Activated CD4-positive, alpha-beta T cell treated with anti-CD3 and anti-CD28 coated beads for 36 hours (primary cell): ENCODE data around the gene HOXD10. TPM values are rescaled to one million over a fixed set of nuclear protein-coding genes. Genes with fewer than 3 reads are reported as not detected.

Source experiments
- ATAC-seq: fragments of 200-7000 bp; cut with Tn5 transposase; one replicate; pipeline ENCODE4 v1.10.0; 2021; ENCODE audit warnings: mild to moderate bottlenecking, moderate library complexity
- CTCF ChIA-PET: fragments of 350-600 bp; sonication (Branson Sonifier 250); formaldehyde crosslinking; loops from one replicate; lab custom pipeline; 2021; ENCODE audit warnings: antibody characterized with exemption; lab: Charles Lee
- POLR2A ChIA-PET: fragments of 350-600 bp; sonication (Branson Sonifier 250); formaldehyde crosslinking; loops from one replicate; lab custom pipeline; 2021; ENCODE audit warnings: antibody characterized with exemption, inconsistent platforms; lab: Charles Lee
- DNase-seq: peaks from one replicate; pipeline ENCODE4 v3.0.0-alpha.2; 2020
- H3K27ac Mint-ChIP-seq: one replicate; pipeline ENCODE4 v1.8.0; 2021; ENCODE audit warnings: mixed read lengths
- H3K27me3 Mint-ChIP-seq: one replicate; pipeline ENCODE4 v1.8.0; 2021; ENCODE audit warnings: mixed read lengths
- H3K36me3 Mint-ChIP-seq: one replicate; pipeline ENCODE4 v1.8.0; 2021; ENCODE audit warnings: low read depth, mixed read lengths
- H3K4me1 Mint-ChIP-seq: one replicate; pipeline ENCODE4 v1.8.0; 2021; ENCODE audit warnings: mixed read lengths
- H3K4me3 Mint-ChIP-seq: one replicate; pipeline ENCODE4 v1.8.0; 2021; ENCODE audit warnings: mild to moderate bottlenecking, moderate library complexity, mixed read lengths
- H3K9me3 Mint-ChIP-seq: one replicate; pipeline ENCODE4 v1.8.0; 2021; ENCODE audit warnings: low read depth, mixed read lengths
- intact Hi-C, 2 experiments: fragments of 100-400 bp; cut with DNase I in 1 of 2; cut with micrococcal nuclease in 1 of 2; formaldehyde crosslinking; loops; one replicate each; pipeline versions ENCODE4 v1.14.2 to v1.15.1; 2022 to 2024; cut with DNase I, micrococcal nuclease
- total RNA-seq, 2 experiments: library from RNA; stranded (reverse); gene quantifications; one replicate each; pipeline ENCODE4 v1.2.3, GENCODE V29; 2021

The HOXD10 gene
- total RNA-seq, 2 experiments from 2014 or later: not detected

DNA sequence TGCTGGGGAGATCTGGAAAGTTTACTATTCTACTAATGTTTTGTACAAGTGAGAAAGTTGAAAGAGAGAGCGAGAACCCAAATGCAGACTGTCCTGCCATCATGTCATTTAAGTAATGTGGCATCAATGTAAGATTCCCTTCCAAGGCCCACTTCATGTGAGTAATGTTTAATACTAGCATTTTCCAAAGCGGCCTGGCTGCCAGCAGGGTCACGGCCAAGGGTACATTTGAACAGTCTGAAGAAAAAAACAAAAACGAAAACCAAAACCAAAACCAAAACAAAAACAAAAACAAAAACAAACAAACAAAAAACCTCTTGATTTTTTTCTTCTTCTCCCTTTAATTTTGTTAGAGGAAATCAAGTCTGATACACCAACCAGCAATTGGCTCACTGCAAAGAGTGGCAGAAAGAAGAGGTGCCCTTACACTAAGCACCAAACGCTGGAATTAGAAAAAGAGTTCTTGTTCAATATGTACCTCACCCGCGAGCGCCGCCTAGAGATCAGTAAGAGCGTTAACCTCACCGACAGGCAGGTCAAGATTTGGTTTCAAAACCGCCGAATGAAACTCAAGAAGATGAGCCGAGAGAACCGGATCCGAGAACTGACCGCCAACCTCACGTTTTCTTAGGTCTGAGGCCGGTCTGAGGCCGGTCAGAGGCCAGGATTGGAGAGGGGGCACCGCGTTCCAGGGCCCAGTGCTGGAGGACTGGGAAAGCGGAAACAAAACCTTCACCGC is 2.2 kb downstream of the HOXD10 start:
- peaks cover 65% of the 10 kb centered on the region for H3K27me3 Mint-ChIP-seq
- intact Hi-C loops: no loop called here
- H3K36me3 Mint-ChIP-seq: no peaks in the 10 kb centered on the region
- peak; percentile 62 for DNase-seq
- ATAC-seq: no peak
- H3K4me1 Mint-ChIP-seq: peaks cover 5% of the 10 kb centered on the region
- ChIA-PET CTCF (interaction anchor here (0.7 to 1.4 kb wide), 2 partner anchors 8 to 22 kb away, joined by 3 to 4 read pairs; no protein-coding TSS in a partner anchor), POLR2A (interaction anchor here (0.7 kb wide), 1 partner anchor 27 kb away, joined by 4 read pairs; no protein-coding TSS in a partner anchor)
- H3K27ac Mint-ChIP-seq: no peak overlapping the region
- H3K9me3 Mint-ChIP-seq: peaks cover 4% of the 10 kb centered on the region
- H3K4me3 Mint-ChIP-seq: no peak overlapping the region

GRCh38 chr2:176120364-176121189 is 4.0 kb downstream of the HOXD10 start:
- ChIA-PET POLR2A (no interaction called here), CTCF (interaction anchor here (0.6 to 2.8 kb wide), 11 partner anchors 9 to 1097 kb away, joined by 3 to 12 read pairs (median 3); no protein-coding TSS in a partner anchor)
- peaks cover 71% of the 10 kb centered on the region for H3K27me3 Mint-ChIP-seq
- intact Hi-C loops: loop anchor here (5.0 to 10.0 kb wide), 2 partner anchors 38 to 1786 kb away; partner anchors contain the start of genes EVX2 (in 1 of the 2) and SP9 (in 1 of the 2)
- no peak for DNase-seq
- peaks cover 7% of the 10 kb centered on the region for H3K4me1 Mint-ChIP-seq
- H3K36me3 Mint-ChIP-seq: no peaks in the 10 kb centered on the region
- no peak overlapping the region for H3K27ac Mint-ChIP-seq
- H3K4me3 Mint-ChIP-seq: no peak overlapping the region
- peaks cover 4% of the 10 kb centered on the region for H3K9me3 Mint-ChIP-seq
- no peak for ATAC-seq

DNA sequence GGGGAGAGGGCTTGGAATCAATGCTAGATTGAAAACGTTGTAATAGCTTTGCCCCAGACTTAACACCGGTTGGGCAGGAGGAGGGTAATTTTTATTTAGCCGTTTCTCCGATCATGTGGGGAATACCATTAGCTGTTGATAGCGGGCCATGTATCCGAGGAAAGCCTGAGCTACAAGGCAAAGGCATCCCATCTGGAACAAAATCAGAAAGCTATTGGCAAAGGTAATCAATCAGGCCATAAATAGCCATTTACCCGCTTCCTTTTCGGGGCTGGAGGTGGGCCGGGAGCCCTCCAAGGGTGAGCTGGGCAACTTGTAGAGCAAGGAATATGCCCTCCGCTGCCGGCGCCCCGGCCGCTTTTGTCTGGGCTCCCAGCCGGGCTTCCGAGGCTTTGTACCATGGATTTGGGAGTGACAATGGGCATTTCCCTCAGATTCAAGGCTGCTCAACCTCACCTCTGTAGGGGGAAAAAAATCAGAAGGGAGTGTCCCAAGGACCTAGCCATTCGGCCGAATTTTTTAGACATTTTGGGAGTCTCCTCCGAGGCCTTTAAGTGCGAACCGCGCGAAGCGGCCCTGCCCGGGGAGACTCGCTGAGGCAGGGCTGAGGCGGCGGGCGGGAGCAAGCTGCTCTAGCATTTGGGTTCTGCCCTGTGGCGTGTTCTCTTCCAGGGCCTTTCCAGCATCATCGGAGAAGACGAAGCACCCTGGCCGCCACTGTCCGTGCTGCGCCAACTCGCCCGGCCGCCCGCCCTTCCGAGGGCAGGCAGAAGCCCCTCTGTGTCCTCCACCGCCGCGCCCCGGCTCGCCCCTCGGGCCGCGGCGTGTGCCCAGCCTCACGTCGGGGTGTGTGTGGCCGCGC is 4.8 kb downstream of the HOXD10 start:
- H3K4me1 Mint-ChIP-seq: peaks cover 7% of the 10 kb centered on the region
- intact Hi-C loops: loop anchor here (2.0 to 10.0 kb wide), 4 partner anchors 15 to 1787 kb away; partner anchors contain the start of genes EVX2 (in 2 of the 2), HOXD11 (in 1 of the 2) and SP9 (in 1 of the 2)
- peaks cover 72% of the 10 kb centered on the region for H3K27me3 Mint-ChIP-seq
- no peak overlapping the region for H3K4me3 Mint-ChIP-seq
- no peak for DNase-seq
- no peak overlapping the region for H3K27ac Mint-ChIP-seq
- no peaks in the 10 kb centered on the region for H3K36me3 Mint-ChIP-seq
- ChIA-PET CTCF (interaction anchor here (0.6 to 2.8 kb wide), 12 partner anchors 8 to 1097 kb away, joined by 3 to 12 read pairs (median 3); no protein-coding TSS in a partner anchor), POLR2A (no interaction called here)
- H3K9me3 Mint-ChIP-seq: peaks cover 4% of the 10 kb centered on the region
- ATAC-seq: no peak

DNA sequence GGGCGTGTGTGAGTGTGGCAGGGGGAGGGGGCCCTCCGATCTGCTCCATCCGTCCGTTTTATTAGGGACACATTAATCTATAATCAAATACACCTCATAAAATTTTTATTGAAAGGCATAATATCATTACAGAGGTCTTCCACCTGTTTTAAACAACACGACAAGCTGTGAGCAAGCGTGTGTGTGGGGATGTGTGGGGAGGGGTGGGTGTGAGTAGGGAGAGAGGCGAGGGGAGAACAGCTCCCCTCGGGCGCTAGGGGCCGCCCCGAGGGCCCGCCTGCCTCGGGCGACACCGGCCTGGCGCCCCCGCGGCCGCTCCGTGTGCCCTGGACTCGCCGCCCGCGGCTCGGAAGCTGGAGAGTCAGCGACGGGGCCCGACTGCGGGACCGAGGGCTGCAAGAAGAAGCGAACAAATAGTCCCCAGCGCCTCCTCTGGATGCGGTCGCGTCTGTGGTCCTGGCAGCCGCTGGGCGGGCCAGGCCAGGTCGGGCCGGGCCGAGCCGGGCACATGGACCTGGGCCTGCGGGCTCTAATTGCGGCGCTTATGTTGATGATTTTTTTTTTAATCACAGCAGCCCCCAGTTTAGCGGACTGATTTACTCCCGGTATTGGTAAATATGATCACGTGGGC is 5.6 kb downstream of the HOXD10 start:
- peaks cover 3% of the 10 kb centered on the region for H3K9me3 Mint-ChIP-seq
- H3K27me3 Mint-ChIP-seq: peaks cover 70% of the 10 kb centered on the region
- peak overlapping the region; percentile 52 for H3K4me3 Mint-ChIP-seq
- ChIA-PET CTCF (interaction anchor here (0.7 to 2.8 kb wide), 7 partner anchors 9 to 530 kb away, joined by 3 to 12 read pairs (median 3); no protein-coding TSS in a partner anchor), POLR2A (interaction anchor here (0.7 kb wide), 1 partner anchor 49 kb away, joined by 3 read pairs; no protein-coding TSS in a partner anchor)
- DNase-seq (no peak), ATAC-seq (peak; percentile 26)
- peaks cover 7% of the 10 kb centered on the region for H3K4me1 Mint-ChIP-seq
- no peak overlapping the region for H3K27ac Mint-ChIP-seq
- no peaks in the 10 kb centered on the region for H3K36me3 Mint-ChIP-seq
- intact Hi-C loops: loop anchor here (2.0 to 10.0 kb wide), 4 partner anchors 15 to 1787 kb away; partner anchors contain the start of genes EVX2 (in 2 of the 2), HOXD11 (in 1 of the 2) and SP9 (in 1 of the 2)

GRCh38 chr2:176122683-176123410 is 6.3 kb downstream of the HOXD10 start, which contains the start of gene HOXD9:
HOXD9 (plus strand) TSS chr2:176122719; CDS start chr2:176122769, 50 bp downstream.
- Mint-ChIP-seq H3K9me3 (peaks cover 3% of the 10 kb centered on the region), H3K4me3 (peak within 1 kb of the TSS; percentile 52), H3K4me1 (peaks cover 13% of the 10 kb centered on the region), H3K36me3 (no peaks in the 10 kb centered on the region), H3K27ac (no peak within 1 kb of the TSS), H3K27me3 (peaks cover 72% of the 10 kb centered on the region)
- peak; percentile 64 for DNase-seq
- POLR2A ChIA-PET: interaction anchor here (0.7 kb wide), 1 partner anchor 49 kb away, joined by 3 read pairs; no protein-coding TSS in a partner anchor
- intact Hi-C loops: loop anchor here (2.0 to 10.0 kb wide), 4 partner anchors 16 to 1788 kb away; partner anchors contain the start of genes EVX2 (in 2 of the 2), HOXD11 (in 1 of the 2) and SP9 (in 1 of the 2)
- CTCF ChIA-PET: interaction anchor here (0.7 to 1.2 kb wide), 4 partner anchors 9 to 529 kb away, joined by 3 to 4 read pairs (median 3); no protein-coding TSS in a partner anchor
- ATAC-seq: peak; percentile 64

GRCh38 chr2:176123411-176124109 is 7.0 kb downstream of the HOXD10 start:
- Mint-ChIP-seq H3K36me3 (no peaks in the 10 kb centered on the region), H3K27ac (no peak overlapping the region), H3K9me3 (peaks cover 3% of the 10 kb centered on the region), H3K4me1 (peaks cover 20% of the 10 kb centered on the region), H3K4me3 (no peak overlapping the region), H3K27me3 (peaks cover 73% of the 10 kb centered on the region)
- ATAC-seq (no peak), DNase-seq (peak; percentile 9)
- POLR2A ChIA-PET: no interaction called here
- intact Hi-C loops: loop anchor here (2.0 to 10.0 kb wide), 4 partner anchors 17 to 1789 kb away; partner anchors contain the start of genes EVX2 (in 2 of the 2), HOXD11 (in 1 of the 2) and SP9 (in 1 of the 2)
- CTCF ChIA-PET: interaction anchor here (0.6 kb wide), 1 partner anchor 526 kb away, joined by 3 read pairs; no protein-coding TSS in a partner anchor

DNA sequence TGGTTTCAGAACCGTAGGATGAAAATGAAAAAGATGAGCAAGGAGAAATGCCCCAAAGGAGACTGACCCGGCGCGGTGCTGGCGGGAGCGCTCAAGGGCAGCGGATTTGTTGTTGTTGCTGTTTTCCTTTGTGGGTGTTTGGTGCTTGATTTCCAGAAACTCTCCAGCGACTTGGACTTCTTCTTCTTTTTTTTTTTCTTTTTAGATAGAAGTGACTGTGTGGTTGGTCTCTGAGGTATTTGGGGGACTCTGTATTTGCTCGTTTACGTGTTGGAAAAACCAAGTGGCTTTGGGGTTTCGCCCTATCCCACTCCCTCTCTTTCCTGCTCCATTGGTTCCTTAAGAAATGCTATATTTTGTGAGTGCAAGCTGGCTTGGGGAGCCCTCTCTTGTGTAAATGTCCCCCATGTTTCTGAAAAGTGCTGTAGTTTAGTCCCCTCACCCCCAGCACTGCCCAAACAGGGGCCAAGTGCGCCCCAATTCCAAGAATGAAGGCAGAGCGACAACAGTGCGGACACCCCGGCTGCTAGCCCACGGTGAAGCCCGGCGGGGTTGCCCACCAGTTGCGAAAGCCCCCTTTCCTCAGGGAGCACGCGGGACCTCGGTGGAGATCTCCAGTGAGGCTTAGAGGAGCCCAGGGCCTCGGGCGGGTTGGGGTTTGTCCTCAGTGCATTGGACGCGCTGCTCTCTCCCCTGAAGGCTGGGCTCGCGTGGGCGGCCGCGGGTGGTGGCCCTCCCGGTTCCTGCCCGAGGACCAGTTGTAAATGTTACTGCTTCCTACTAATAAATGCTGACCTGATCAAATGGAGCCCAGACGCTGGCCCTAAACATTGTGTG is 7.8 kb downstream of the HOXD10 start:
- Mint-ChIP-seq H3K9me3 (no peaks in the 10 kb centered on the region), H3K4me3 (no peak overlapping the region), H3K27me3 (peaks cover 72% of the 10 kb centered on the region), H3K27ac (no peak overlapping the region), H3K36me3 (no peaks in the 10 kb centered on the region), H3K4me1 (peaks cover 22% of the 10 kb centered on the region)
- ChIA-PET CTCF (interaction anchor here (0.6 kb wide), 1 partner anchor 526 kb away, joined by 3 read pairs; no protein-coding TSS in a partner anchor), POLR2A (no interaction called here)
- no peak for DNase-seq
- intact Hi-C loops: loop anchor here (5.0 to 10.0 kb wide), 2 partner anchors 42 to 1790 kb away; partner anchors contain the start of genes EVX2 (in 1 of the 2) and SP9 (in 1 of the 2)
- no peak for ATAC-seq
